Kidney (tissue), 14 donors: ENCODE measurements around the gene TSHR. TPM values are rescaled to one million over a fixed set of nuclear protein-coding genes. Genes with fewer than 3 reads are reported as not detected.

Experiments used
- DNase-seq, 5 donors: peaks; one replicate each; pipeline ENCODE4 v3.0.0-alpha.2; 2013 to 2020
- FAIRE-seq: peaks from 2 replicates; lab custom pipeline; 2012; peaks lifted over from hg19 to GRCh38; lab: Jason Lieb, UNC
- H3K27ac ChIP-seq, 2 donors: one replicate each; pipeline ENCODE4 v1.7.0; 2013; ENCODE audit warnings: low read depth in 2 of 2, low read length in 2 of 2, inconsistent platforms in 1 of 2
- H3K27me3 ChIP-seq: one replicate; pipeline ENCODE4 v1.7.1; 2013; ENCODE audit warnings: low read length, inconsistent platforms; ENCODE audit not compliant: control insufficient read depth, insufficient read depth
- H3K36me3 ChIP-seq, 3 donors: one replicate each; pipeline versions ENCODE4 v1.7.0 to v1.7.1; 2013; ENCODE audit warnings: low read length in 3 of 3, control low read depth in 1 of 3, inconsistent platforms in 1 of 3; ENCODE audit not compliant: insufficient read depth in 3 of 3, control insufficient read depth in 2 of 3
- H3K4me1 ChIP-seq, 3 donors: one replicate each; pipeline versions ENCODE4 v1.7.0 to v1.7.1; 2013; ENCODE audit warnings: low read length in 3 of 3, inconsistent platforms in 1 of 3, low read depth in 1 of 3; ENCODE audit not compliant: control insufficient read depth in 2 of 3, insufficient read depth in 2 of 3
- H3K4me3 ChIP-seq, 3 donors: one replicate each; pipeline versions ENCODE4 v1.7.0 to v1.8.1; 2013; ENCODE audit warnings: low read length in 3 of 3, control low read depth in 1 of 3, inconsistent platforms in 1 of 3
- H3K9ac ChIP-seq, 3 donors: one replicate each; pipeline versions ENCODE4 v1.7.0 to v1.7.1; 2013; ENCODE audit warnings: low read length in 3 of 3, control low read depth in 1 of 3, inconsistent platforms in 1 of 3
- H3K9me3 ChIP-seq, 3 donors: one replicate each; pipeline versions ENCODE4 v1.7.0 to v1.7.1; 2013; ENCODE audit warnings: low read length in 3 of 3, control low read depth in 1 of 3, inconsistent platforms in 1 of 3; ENCODE audit not compliant: control insufficient read depth in 2 of 3, insufficient read depth in 1 of 3
- intact Hi-C: fragments of 100-400 bp; cut with DNase I; formaldehyde crosslinking; loops from one replicate; pipeline ENCODE4 v1.11.1; 2022
- polyA plus RNA-seq: library from polyadenylated mRNA; stranded (reverse); fragments of 350-450 nt; fragmentation: Illumina TruSeq; extraction: RNeasy Lipid Tissue Mini Kit (QIAGEN cat#74804); gene quantifications from one replicate; pipeline ENCODE4 v1.2.3, GENCODE V29; 2014; ENCODE audit warnings: low read depth, low replicate concordance; ENCODE audit not compliant: insufficient read depth
- total RNA-seq: library from RNA; stranded (reverse); fragmentation: NEBNext Ultra II Directional; extraction: Animal tissue kit (Norgen Biotek cat#: 25700); gene quantifications from one replicate; pipeline ENCODE4 v1.2.1, GENCODE V29; 2021
- TF ChIP-seq, protein P1 (sequence below): IDR thresholded peaks from 3 replicates; pipeline ENCODE4 v1.5.1; 2012; ENCODE audit warnings: mild to moderate bottlenecking, moderate library complexity, borderline replicate concordance; ENCODE audit not compliant: insufficient read depth; ENCODE audit errors: extremely low read depth
- donor health status: control.
- donor health status: control.
- donor health status: control.
- donor health status: control.
- donor health status: control.
- donor health status: DM: yes; HTN: yes; CAD: no.
- donor health status: Normal renal cell carcinoma (clear cell type).

TSHR gene
- total and polyA plus RNA-seq, 2 donors from 2014 or later = 0.98 TPM; not detected in 1

GRCh38 chr14:80981673-80982072 is 26.3 kb downstream of the TSHR start:
- intact Hi-C loops = no loop called here
- Histone ChIP-seq H3K4me1 (no peaks in the 10 kb centered on the region), H3K36me3 (no peaks in the 10 kb centered on the region), H3K4me3 (no peak overlapping the region), H3K27me3 (no peaks in the 10 kb centered on the region), H3K9ac (no peak overlapping the region), H3K9me3 (no peaks in the 10 kb centered on the region), H3K27ac (no peak overlapping the region)
- TF ChIP-seq, protein P1, sequence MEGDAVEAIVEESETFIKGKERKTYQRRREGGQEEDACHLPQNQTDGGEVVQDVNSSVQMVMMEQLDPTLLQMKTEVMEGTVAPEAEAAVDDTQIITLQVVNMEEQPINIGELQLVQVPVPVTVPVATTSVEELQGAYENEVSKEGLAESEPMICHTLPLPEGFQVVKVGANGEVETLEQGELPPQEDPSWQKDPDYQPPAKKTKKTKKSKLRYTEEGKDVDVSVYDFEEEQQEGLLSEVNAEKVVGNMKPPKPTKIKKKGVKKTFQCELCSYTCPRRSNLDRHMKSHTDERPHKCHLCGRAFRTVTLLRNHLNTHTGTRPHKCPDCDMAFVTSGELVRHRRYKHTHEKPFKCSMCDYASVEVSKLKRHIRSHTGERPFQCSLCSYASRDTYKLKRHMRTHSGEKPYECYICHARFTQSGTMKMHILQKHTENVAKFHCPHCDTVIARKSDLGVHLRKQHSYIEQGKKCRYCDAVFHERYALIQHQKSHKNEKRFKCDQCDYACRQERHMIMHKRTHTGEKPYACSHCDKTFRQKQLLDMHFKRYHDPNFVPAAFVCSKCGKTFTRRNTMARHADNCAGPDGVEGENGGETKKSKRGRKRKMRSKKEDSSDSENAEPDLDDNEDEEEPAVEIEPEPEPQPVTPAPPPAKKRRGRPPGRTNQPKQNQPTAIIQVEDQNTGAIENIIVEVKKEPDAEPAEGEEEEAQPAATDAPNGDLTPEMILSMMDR = no peak
- no peak for DNase-seq
- FAIRE-seq = no peak

GRCh38 chr14:80982711-80983110 is 27.3 kb downstream of the TSHR start:
- Histone ChIP-seq H3K4me1 (no peaks in the 10 kb centered on the region), H3K36me3 (no peaks in the 10 kb centered on the region), H3K9me3 (no peaks in the 10 kb centered on the region), H3K27ac (no peak overlapping the region), H3K9ac (no peak overlapping the region), H3K4me3 (no peak overlapping the region), H3K27me3 (no peaks in the 10 kb centered on the region)
- intact Hi-C loops = no loop called here
- FAIRE-seq = no peak
- no peak for DNase-seq
- TF ChIP-seq, protein P1 = no peak

DNA sequence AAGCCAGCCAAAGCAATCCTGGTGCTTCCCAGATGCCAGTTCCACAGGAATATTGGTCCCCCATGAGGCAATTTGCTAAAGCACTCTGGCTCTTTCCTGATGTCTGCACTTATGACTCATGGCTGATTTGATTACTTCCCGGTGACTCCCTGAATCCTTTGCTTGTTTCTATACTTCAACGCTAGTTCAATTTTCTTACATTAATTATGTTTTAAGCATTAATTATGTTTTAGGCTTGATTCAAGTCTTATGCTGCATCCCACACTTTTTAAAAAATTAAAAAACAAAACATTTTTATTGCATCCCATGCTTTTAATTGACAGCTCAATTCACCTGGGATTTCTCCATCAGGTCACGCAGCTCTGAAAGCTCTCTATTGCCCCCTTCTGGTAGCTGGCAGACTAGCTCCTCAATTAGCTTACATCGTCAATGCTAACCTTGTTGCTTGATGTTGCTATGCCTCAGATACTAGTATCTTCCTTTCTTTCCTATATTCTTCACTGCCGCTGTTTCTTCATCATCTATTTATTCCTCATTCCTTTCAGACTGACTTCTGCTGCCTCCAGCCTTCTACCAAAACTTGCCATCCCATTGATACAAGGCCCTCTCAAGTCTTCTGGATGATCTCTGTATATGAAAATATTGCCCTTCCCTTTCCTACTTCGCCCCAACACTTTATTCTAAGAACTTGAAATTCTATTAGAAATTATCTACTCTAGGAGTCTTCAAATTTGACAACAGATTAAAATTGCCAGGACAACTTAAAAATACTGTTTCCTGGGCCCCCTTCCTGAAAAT is 32.0 kb downstream of the TSHR start:
- Histone ChIP-seq H3K9me3 (no peaks in the 10 kb centered on the region), H3K36me3 (no peaks in the 10 kb centered on the region), H3K9ac (no peak overlapping the region), H3K4me3 (no peak overlapping the region), H3K4me1 (no peaks in the 10 kb centered on the region), H3K27ac (no peak overlapping the region), H3K27me3 (no peaks in the 10 kb centered on the region)
- FAIRE-seq (peak; percentile 68), DNase-seq (peak in 4 of 5 donors; percentile 53 to 78 (median 68))
- TF ChIP-seq, protein P1 = peak; percentile 90
- intact Hi-C loops = no loop called here
